Astrocyte (in vitro differentiated cells and primary cell): Measurements from ENCODE around the gene MRPS12. TPM values are rescaled to one million over a fixed set of nuclear protein-coding genes. Genes with fewer than 3 reads are reported as not detected.

Source experiments
- DNase-seq: peaks from one replicate; pipeline ENCODE4 v3.0.0-alpha.2; 2010; ENCODE audit warnings: low read depth
- FAIRE-seq: peaks from 2 replicates; lab custom pipeline; 2011; peaks lifted over from hg19 to GRCh38; lab: Jason Lieb, UNC
- H2AFZ ChIP-seq: 2 replicates; pipeline ENCODE4 v1.6.0; 2012; ENCODE audit warnings: low read depth, low read length, inconsistent platforms
- H3K27ac ChIP-seq: 2 replicates; pipeline ENCODE4 v1.5.1; 2011; ENCODE audit warnings: low read depth, low read length, inconsistent platforms
- H3K27me3 ChIP-seq: 2 replicates; pipeline ENCODE4 v1.6.0; 2011; ENCODE audit warnings: low read length, inconsistent platforms; ENCODE audit not compliant: insufficient read depth
- H3K36me3 ChIP-seq: 2 replicates; pipeline ENCODE4 v1.5.1; 2011; ENCODE audit warnings: low read length, inconsistent platforms; ENCODE audit not compliant: insufficient read depth
- H3K4me1 ChIP-seq: 2 replicates; pipeline ENCODE4 v1.5.1; 2011; ENCODE audit warnings: low read length, inconsistent platforms; ENCODE audit not compliant: insufficient read depth
- H3K4me2 ChIP-seq: 2 replicates; pipeline ENCODE4 v1.6.0; 2012; ENCODE audit warnings: low read length, inconsistent platforms
- H3K4me3 ChIP-seq: 2 replicates; pipeline ENCODE4 v1.5.1; 2011; ENCODE audit warnings: low read depth, mild to moderate bottlenecking, low read length, inconsistent platforms; ENCODE audit not compliant: insufficient read depth
- H3K79me2 ChIP-seq: 2 replicates; pipeline ENCODE4 v1.6.0; 2012; ENCODE audit warnings: mild to moderate bottlenecking, low read length, inconsistent platforms; ENCODE audit not compliant: insufficient read depth
- H3K9ac ChIP-seq: 2 replicates; pipeline ENCODE4 v1.6.0; 2012; ENCODE audit warnings: mild to moderate bottlenecking, low read length, inconsistent platforms
- H3K9me3 ChIP-seq: 2 replicates; pipeline ENCODE4 v1.5.1; 2012; ENCODE audit warnings: low read depth, mild to moderate bottlenecking, low read length, inconsistent platforms; ENCODE audit not compliant: insufficient read depth
- H4K20me1 ChIP-seq: 2 replicates; pipeline ENCODE4 v1.6.0; 2012; ENCODE audit warnings: low read length, inconsistent platforms; ENCODE audit not compliant: insufficient read depth
- H3K27ac Mint-ChIP-seq: one replicate; pipeline ENCODE4 v1.8.0; 2021; ENCODE audit warnings: mild to moderate bottlenecking, mixed read lengths; ENCODE audit not compliant: unreplicated experiment
- H3K27me3 Mint-ChIP-seq: one replicate; pipeline ENCODE4 v1.8.0; 2021; ENCODE audit warnings: low read depth, mixed read lengths; ENCODE audit not compliant: unreplicated experiment
- H3K36me3 Mint-ChIP-seq: one replicate; pipeline ENCODE4 v1.8.0; 2021; ENCODE audit warnings: low read depth, mixed read lengths; ENCODE audit not compliant: unreplicated experiment
- H3K4me1 Mint-ChIP-seq: one replicate; pipeline ENCODE4 v1.8.0; 2021; ENCODE audit warnings: low read depth, mixed read lengths; ENCODE audit not compliant: unreplicated experiment
- H3K4me3 Mint-ChIP-seq: one replicate; pipeline ENCODE4 v1.8.0; 2021; ENCODE audit warnings: mild to moderate bottlenecking, moderate library complexity, mixed read lengths; ENCODE audit not compliant: unreplicated experiment
- H3K9me3 Mint-ChIP-seq: one replicate; pipeline ENCODE4 v1.8.0; 2021; ENCODE audit warnings: mild to moderate bottlenecking, mixed read lengths; ENCODE audit not compliant: unreplicated experiment
- CTCF ChIP-seq: IDR thresholded peaks from 2 replicates; pipeline ENCODE4 v1.5.1; 2011; ENCODE audit warnings: low read depth, mild to moderate bottlenecking, inconsistent platforms, low read length, moderate library complexity; ENCODE audit not compliant: insufficient read depth
- EZH2 ChIP-seq: IDR thresholded peaks from 2 replicates; pipeline ENCODE4 v1.6.1; 2012; ENCODE audit warnings: mild to moderate bottlenecking, low read length, inconsistent platforms; ENCODE audit not compliant: insufficient read depth
- total RNA-seq: library from RNA; stranded (reverse); gene quantifications from 2 replicates; pipeline ENCODE4 v1.2.1, GENCODE V29; 2021

The MRPS12 gene
- total RNA-seq, 1 donor from 2014 or later: 59.5 TPM

DNA sequence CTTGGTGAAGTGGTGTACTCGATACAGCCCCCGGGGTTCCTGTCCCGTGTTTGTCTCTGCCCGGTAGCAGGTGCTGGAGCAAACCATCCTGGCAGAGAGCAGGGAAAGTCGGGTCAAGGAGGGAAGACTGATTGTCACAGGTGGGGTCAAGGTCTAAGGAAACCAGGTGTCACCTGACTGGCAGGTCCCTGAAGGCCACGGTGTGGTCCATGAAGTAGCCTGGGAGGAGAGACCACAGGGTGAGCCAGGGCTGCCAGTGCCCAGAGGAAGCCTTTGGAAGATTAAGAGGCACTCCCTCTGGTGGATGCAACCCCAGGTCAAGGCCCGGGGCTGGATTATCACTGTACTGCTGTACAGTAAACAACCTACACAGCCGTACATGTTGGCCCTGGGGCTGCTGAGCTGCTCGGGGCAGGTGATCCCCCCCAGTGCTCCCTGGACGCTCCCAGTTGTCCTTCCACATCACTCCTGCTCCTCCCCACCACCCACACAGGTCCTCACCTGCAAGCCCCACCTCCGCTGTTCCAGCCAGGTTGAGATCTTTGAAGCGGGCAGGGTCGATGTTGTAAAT, 12.7 kb upstream of the MRPS12 start:
- FAIRE-seq (no peak), DNase-seq (no peak)
- H3K27ac Mint-ChIP-seq: no peak overlapping the region
- H3K4me3 Mint-ChIP-seq: no peak overlapping the region
- Histone ChIP-seq H3K36me3 (peaks cover 4% of the 10 kb centered on the region), H3K9ac (no peak overlapping the region), H3K27ac (no peak overlapping the region), H3K4me2 (no peak overlapping the region), H2AFZ (no peak overlapping the region), H3K79me2 (no peaks in the 10 kb centered on the region), H3K9me3 (no peaks in the 10 kb centered on the region), H4K20me1 (peaks cover 8% of the 10 kb centered on the region), H3K4me1 (no peaks in the 10 kb centered on the region), H3K27me3 (no peaks in the 10 kb centered on the region), H3K4me3 (no peak overlapping the region)
- no peaks in the 10 kb centered on the region for H3K9me3 Mint-ChIP-seq
- no peaks in the 10 kb centered on the region for H3K27me3 Mint-ChIP-seq
- TF ChIP-seq EZH2 (no peak), CTCF (no peak)
- H3K4me1 Mint-ChIP-seq: no peaks in the 10 kb centered on the region
- H3K36me3 Mint-ChIP-seq: peaks cover 19% of the 10 kb centered on the region

- no peak overlapping the region for H3K4me2 ChIP-seq
- H4K20me1 ChIP-seq: peaks cover 8% of the 10 kb centered on the region
- H3K4me1 ChIP-seq: no peaks in the 10 kb centered on the region
- no peak overlapping the region for H2AFZ ChIP-seq
- H3K36me3 Mint-ChIP-seq: peaks cover 19% of the 10 kb centered on the region
- no peaks in the 10 kb centered on the region for H3K79me2 ChIP-seq
- no peak overlapping the region for H3K4me3 ChIP-seq
- H3K9me3 Mint-ChIP-seq: no peaks in the 10 kb centered on the region
- H3K4me1 Mint-ChIP-seq: no peaks in the 10 kb centered on the region
- no peak overlapping the region for H3K27ac Mint-ChIP-seq
- H3K27me3 ChIP-seq: no peaks in the 10 kb centered on the region
- H3K9me3 ChIP-seq: no peaks in the 10 kb centered on the region
- H3K9ac ChIP-seq: no peak overlapping the region
- FAIRE-seq: no peak
- no peaks in the 10 kb centered on the region for H3K27me3 Mint-ChIP-seq
- no peak overlapping the region for H3K4me3 Mint-ChIP-seq
- H3K36me3 ChIP-seq: peaks cover 4% of the 10 kb centered on the region
- DNase-seq: no peak
- no peak for TF ChIP-seq EZH2
- TF ChIP-seq CTCF: no peak
- H3K27ac ChIP-seq: no peak overlapping the region
These were observed 12.2 kb upstream of the MRPS12 start for GRCh38 chr19:38918526-38918925.

DNA sequence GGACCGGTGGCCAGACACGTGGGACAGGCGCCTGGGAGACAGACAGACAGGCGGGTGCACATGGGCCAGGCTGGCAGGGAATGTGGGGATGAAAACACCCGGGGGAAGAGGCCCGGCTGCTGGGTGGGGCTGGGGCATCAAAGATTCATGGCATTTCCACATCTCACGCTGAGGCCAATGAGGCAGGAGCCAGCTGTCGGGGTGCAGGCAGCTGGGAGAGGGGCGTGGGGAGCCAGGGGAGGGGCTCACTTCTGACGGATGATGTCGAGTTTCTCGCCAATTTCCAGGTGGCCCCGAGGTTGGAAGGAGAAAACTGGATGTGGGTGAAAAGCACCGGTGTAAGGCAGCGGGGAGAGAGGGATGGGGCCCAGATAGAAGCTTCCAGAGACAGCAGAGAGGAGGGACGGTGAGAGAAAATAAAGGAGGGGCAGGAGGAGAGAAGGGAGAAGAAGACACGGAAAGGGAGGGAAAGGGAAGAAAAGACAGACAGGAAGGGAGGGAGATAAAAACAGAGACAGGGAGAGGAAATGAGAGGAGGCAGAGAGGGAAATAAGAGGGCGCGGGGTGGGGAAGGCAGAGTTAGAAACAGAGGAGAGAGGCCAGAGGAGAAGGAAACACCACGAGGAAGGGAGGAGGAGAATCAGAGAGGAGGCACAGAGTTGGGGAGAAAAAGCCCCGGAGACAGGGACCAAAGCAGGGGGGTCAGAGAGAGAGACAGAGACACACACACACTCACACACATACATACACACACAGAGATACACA, 10.7 kb upstream of the MRPS12 start:
- Histone ChIP-seq H3K9me3 (no peaks in the 10 kb centered on the region), H4K20me1 (peaks cover 8% of the 10 kb centered on the region), H3K4me2 (no peak overlapping the region), H3K79me2 (no peaks in the 10 kb centered on the region), H3K27me3 (no peaks in the 10 kb centered on the region), H3K27ac (no peak overlapping the region), H3K9ac (no peak overlapping the region), H3K4me3 (no peak overlapping the region), H2AFZ (no peak overlapping the region), H3K36me3 (peaks cover 4% of the 10 kb centered on the region), H3K4me1 (no peaks in the 10 kb centered on the region)
- Mint-ChIP-seq H3K4me1 (no peaks in the 10 kb centered on the region), H3K27me3 (no peaks in the 10 kb centered on the region), H3K9me3 (no peaks in the 10 kb centered on the region), H3K4me3 (no peak overlapping the region), H3K27ac (no peak overlapping the region), H3K36me3 (peaks cover 20% of the 10 kb centered on the region)
- DNase-seq (no peak), FAIRE-seq (no peak)
- TF ChIP-seq CTCF (no peak), EZH2 (no peak)
